KOPT-K1 (cell line): ENCODE results near the gene PON1.
A peak's percentile ranks its signal among the peaks of the same experiment; 100 is the strongest.

ENCODE experiments used
- H3K27ac ChIP-seq: fragments of 200-600 bp; sonication (generic); 2 replicates; pipeline ENCODE4 v1.5.1; 2016; ENCODE audit warnings: antibody characterized with exemption, mild to moderate bottlenecking, low read depth, low read length; ENCODE audit not compliant: poor library complexity, severe bottlenecking
- H3K36me3 ChIP-seq: fragments of 200-600 bp; sonication (generic); 2 replicates; pipeline ENCODE4 v1.5.1; 2017; ENCODE audit warnings: antibody characterized with exemption, mild to moderate bottlenecking, low read length, moderate library complexity; ENCODE audit not compliant: insufficient read depth
- H3K9me3 ChIP-seq: fragments of 200-600 bp; sonication (generic); 2 replicates; pipeline ENCODE4 v1.5.1; 2017; ENCODE audit warnings: antibody characterized with exemption, low read length, mild to moderate bottlenecking; ENCODE audit not compliant: insufficient read depth, poor library complexity, severe bottlenecking

Gene PON1

GRCh38 chr7:95324431-95324830, at the start of gene PON1:
PON1 (minus strand) TSS chr7:95324532; CDS start chr7:95324475, 57 bp downstream.
- H3K9me3 ChIP-seq = peaks cover 8% of the 10 kb centered on the region
- no peaks in the 10 kb centered on the region for H3K36me3 ChIP-seq
- peak within 1 kb of the TSS; percentile 52 for H3K27ac ChIP-seq

- Histone ChIP-seq H3K36me3 (no peaks in the 10 kb centered on the region), H3K9me3 (no peaks in the 10 kb centered on the region), H3K27ac (no peak overlapping the region)
Measured at GRCh38 chr7:95373323-95373722, 49.0 kb upstream of the PON1 start.

- no peaks in the 10 kb centered on the region for H3K36me3 ChIP-seq
- H3K9me3 ChIP-seq = no peaks in the 10 kb centered on the region
- H3K27ac ChIP-seq = no peak overlapping the region
Measured at GRCh38 chr7:95368235-95368634, 43.9 kb upstream of the PON1 start.

GRCh38 chr7:95367606-95368005, 43.3 kb upstream of the PON1 start:
- Histone ChIP-seq H3K27ac (no peak overlapping the region), H3K36me3 (no peaks in the 10 kb centered on the region), H3K9me3 (no peaks in the 10 kb centered on the region)

GRCh38 chr7:95365151-95365550, 40.8 kb upstream of the PON1 start:
- no peaks in the 10 kb centered on the region for H3K9me3 ChIP-seq
- no peaks in the 10 kb centered on the region for H3K36me3 ChIP-seq
- no peak overlapping the region for H3K27ac ChIP-seq

- no peaks in the 10 kb centered on the region for H3K36me3 ChIP-seq
- H3K9me3 ChIP-seq = peaks cover 12% of the 10 kb centered on the region
- no peak overlapping the region for H3K27ac ChIP-seq
Measured at GRCh38 chr7:95357623-95358022, 33.3 kb upstream of the PON1 start.

- Histone ChIP-seq H3K27ac (no peak overlapping the region), H3K36me3 (no peaks in the 10 kb centered on the region), H3K9me3 (no peaks in the 10 kb centered on the region)
Measured at GRCh38 chr7:95342642-95343307, 18.4 kb upstream of the PON1 start.

- Histone ChIP-seq H3K27ac (no peak overlapping the region), H3K36me3 (no peaks in the 10 kb centered on the region), H3K9me3 (no peaks in the 10 kb centered on the region)
Measured at GRCh38 chr7:95342029-95342428, 17.7 kb upstream of the PON1 start.

GRCh38 chr7:95340491-95340890, 16.2 kb upstream of the PON1 start:
- H3K9me3 ChIP-seq = no peaks in the 10 kb centered on the region

GRCh38 chr7:95338832-95339231, 14.5 kb upstream of the PON1 start:
- Histone ChIP-seq H3K9me3 (no peaks in the 10 kb centered on the region), H3K27ac (no peak overlapping the region), H3K36me3 (no peaks in the 10 kb centered on the region)

More at GRCh38 chr7:95340491-95340890, 16.2 kb upstream of the PON1 start:
- no peak overlapping the region for H3K27ac ChIP-seq
- no peaks in the 10 kb centered on the region for H3K36me3 ChIP-seq

- H3K27ac ChIP-seq = no peak overlapping the region
- H3K36me3 ChIP-seq = no peaks in the 10 kb centered on the region
- H3K9me3 ChIP-seq = no peaks in the 10 kb centered on the region
Measured at GRCh38 chr7:95335093-95335492, 10.8 kb upstream of the PON1 start.

- H3K9me3 ChIP-seq = no peaks in the 10 kb centered on the region
- no peaks in the 10 kb centered on the region for H3K36me3 ChIP-seq
- no peak overlapping the region for H3K27ac ChIP-seq
Measured at GRCh38 chr7:95334447-95334846, 10.1 kb upstream of the PON1 start.

GRCh38 chr7:95330961-95331337, 6.6 kb upstream of the PON1 start:
- H3K36me3 ChIP-seq = no peaks in the 10 kb centered on the region
- peaks cover 8% of the 10 kb centered on the region for H3K9me3 ChIP-seq
- peak overlapping the region; percentile 70 for H3K27ac ChIP-seq

- H3K9me3 ChIP-seq = peaks cover 8% of the 10 kb centered on the region
- peak overlapping the region; percentile 70 for H3K27ac ChIP-seq
- no peaks in the 10 kb centered on the region for H3K36me3 ChIP-seq
Measured at GRCh38 chr7:95330204-95330960, 6.0 kb upstream of the PON1 start.

GRCh38 chr7:95327356-95327755, 3.0 kb upstream of the PON1 start:
- H3K36me3 ChIP-seq = no peaks in the 10 kb centered on the region
- peaks cover 8% of the 10 kb centered on the region for H3K9me3 ChIP-seq
- no peak overlapping the region for H3K27ac ChIP-seq
